GM23338 (cell line): ENCODE results near the gene OLFML2A.

ENCODE experiments used
- CREB1 ChIP-seq: fragments of 250-450 bp; sonication (Bioruptor Pico); IDR thresholded peaks from 2 replicates; pipeline ENCODE4 v1.5.0; 2020; ENCODE audit warnings: low read depth, mild to moderate bottlenecking, moderate library complexity
- ETS1 ChIP-seq: IDR thresholded peaks from 2 replicates; pipeline ENCODE4 v1.6.1; 2016; ENCODE audit warnings: antibody characterized with exemption
- EZH2 ChIP-seq: fragments of 200-600 bp; sonication (generic); IDR thresholded peaks from one replicate; pipeline ENCODE4 v1.8.0; 2017; ENCODE audit warnings: antibody characterized with exemption, mild to moderate bottlenecking, low read depth; ENCODE audit not compliant: unreplicated experiment
- EZH2phosphoT487 ChIP-seq: fragments of 200-600 bp; sonication (generic); IDR thresholded peaks from one replicate; pipeline ENCODE4 v1.8.1; 2018; ENCODE audit warnings: antibody characterized with exemption; ENCODE audit not compliant: unreplicated experiment
- JUNB ChIP-seq: IDR thresholded peaks from one replicate; pipeline ENCODE4 v1.6.1; 2016; ENCODE audit warnings: antibody characterized with exemption; ENCODE audit not compliant: unreplicated experiment
- NANOG ChIP-seq: IDR thresholded peaks from 2 replicates; pipeline ENCODE4 v1.6.1; 2016; ENCODE audit warnings: antibody characterized with exemption, borderline replicate concordance
- POLR2AphosphoS5 ChIP-seq: IDR thresholded peaks from 2 replicates; pipeline ENCODE4 v1.6.1; 2016; ENCODE audit warnings: antibody characterized with exemption, low read depth
- ZNF114 ChIP-seq: fragments of 250-450 bp; sonication (Bioruptor Pico); IDR thresholded peaks from 2 replicates; pipeline ENCODE4 v1.5.0; 2020; ENCODE audit warnings: mild to moderate bottlenecking, moderate library complexity
- TF ChIP-seq, protein P1 (sequence below), 2 experiments: fragments of 200-600 bp in 1 of 2; sonication (generic) in 1 of 2; conservative IDR thresholded peaks; 2 replicates each; pipeline versions ENCODE4 v1.5.1 to v1.6.1; 2016 to 2017; ENCODE audit warnings: antibody characterized with exemption in 2 of 2, low read depth in 2 of 2, mild to moderate bottlenecking in 2 of 2, moderate library complexity in 1 of 2
- TF ChIP-seq, protein P2 (sequence below): IDR thresholded peaks from one replicate; pipeline ENCODE4 v1.6.1; 2018; ENCODE audit warnings: antibody characterized with exemption; ENCODE audit not compliant: unreplicated experiment

GRCh38 chr9:124846969-124847368, 70.0 kb downstream of the OLFML2A start:
- TF ChIP-seq, protein P1, sequence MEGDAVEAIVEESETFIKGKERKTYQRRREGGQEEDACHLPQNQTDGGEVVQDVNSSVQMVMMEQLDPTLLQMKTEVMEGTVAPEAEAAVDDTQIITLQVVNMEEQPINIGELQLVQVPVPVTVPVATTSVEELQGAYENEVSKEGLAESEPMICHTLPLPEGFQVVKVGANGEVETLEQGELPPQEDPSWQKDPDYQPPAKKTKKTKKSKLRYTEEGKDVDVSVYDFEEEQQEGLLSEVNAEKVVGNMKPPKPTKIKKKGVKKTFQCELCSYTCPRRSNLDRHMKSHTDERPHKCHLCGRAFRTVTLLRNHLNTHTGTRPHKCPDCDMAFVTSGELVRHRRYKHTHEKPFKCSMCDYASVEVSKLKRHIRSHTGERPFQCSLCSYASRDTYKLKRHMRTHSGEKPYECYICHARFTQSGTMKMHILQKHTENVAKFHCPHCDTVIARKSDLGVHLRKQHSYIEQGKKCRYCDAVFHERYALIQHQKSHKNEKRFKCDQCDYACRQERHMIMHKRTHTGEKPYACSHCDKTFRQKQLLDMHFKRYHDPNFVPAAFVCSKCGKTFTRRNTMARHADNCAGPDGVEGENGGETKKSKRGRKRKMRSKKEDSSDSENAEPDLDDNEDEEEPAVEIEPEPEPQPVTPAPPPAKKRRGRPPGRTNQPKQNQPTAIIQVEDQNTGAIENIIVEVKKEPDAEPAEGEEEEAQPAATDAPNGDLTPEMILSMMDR (conservative IDR thresholded peaks at IDR 0.05; ENCODE audit: low read depth in 2 of 2) = no peak
- TF ChIP-seq POLR2AphosphoS5 (no peak), EZH2phosphoT487 (no peak), EZH2 (no peak), NANOG (no peak), CREB1 (CRISPR knock-in tag) (no peak), ZNF114 (CRISPR knock-in tag) (no peak), JUNB (no peak), ETS1 (no peak)
- TF ChIP-seq, protein P2, sequence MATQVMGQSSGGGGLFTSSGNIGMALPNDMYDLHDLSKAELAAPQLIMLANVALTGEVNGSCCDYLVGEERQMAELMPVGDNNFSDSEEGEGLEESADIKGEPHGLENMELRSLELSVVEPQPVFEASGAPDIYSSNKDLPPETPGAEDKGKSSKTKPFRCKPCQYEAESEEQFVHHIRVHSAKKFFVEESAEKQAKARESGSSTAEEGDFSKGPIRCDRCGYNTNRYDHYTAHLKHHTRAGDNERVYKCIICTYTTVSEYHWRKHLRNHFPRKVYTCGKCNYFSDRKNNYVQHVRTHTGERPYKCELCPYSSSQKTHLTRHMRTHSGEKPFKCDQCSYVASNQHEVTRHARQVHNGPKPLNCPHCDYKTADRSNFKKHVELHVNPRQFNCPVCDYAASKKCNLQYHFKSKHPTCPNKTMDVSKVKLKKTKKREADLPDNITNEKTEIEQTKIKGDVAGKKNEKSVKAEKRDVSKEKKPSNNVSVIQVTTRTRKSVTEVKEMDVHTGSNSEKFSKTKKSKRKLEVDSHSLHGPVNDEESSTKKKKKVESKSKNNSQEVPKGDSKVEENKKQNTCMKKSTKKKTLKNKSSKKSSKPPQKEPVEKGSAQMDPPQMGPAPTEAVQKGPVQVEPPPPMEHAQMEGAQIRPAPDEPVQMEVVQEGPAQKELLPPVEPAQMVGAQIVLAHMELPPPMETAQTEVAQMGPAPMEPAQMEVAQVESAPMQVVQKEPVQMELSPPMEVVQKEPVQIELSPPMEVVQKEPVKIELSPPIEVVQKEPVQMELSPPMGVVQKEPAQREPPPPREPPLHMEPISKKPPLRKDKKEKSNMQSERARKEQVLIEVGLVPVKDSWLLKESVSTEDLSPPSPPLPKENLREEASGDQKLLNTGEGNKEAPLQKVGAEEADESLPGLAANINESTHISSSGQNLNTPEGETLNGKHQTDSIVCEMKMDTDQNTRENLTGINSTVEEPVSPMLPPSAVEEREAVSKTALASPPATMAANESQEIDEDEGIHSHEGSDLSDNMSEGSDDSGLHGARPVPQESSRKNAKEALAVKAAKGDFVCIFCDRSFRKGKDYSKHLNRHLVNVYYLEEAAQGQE = no peak
